Osteocyte (in vitro differentiated cells): ENCODE results near the gene PLEKHG4B. TPM values are rescaled to one million over a fixed set of nuclear protein-coding genes. Genes with fewer than 3 reads are reported as not detected.

Source experiments
- DNase-seq: peaks from one replicate; pipeline ENCODE4 v3.0.0; 2021; ENCODE audit warnings: mixed read lengths; ENCODE audit not compliant: unreplicated experiment; ENCODE audit errors: extremely low spot score
- H3K27ac Mint-ChIP-seq: one replicate; pipeline ENCODE4 v1.8.0; 2021; ENCODE audit warnings: mild to moderate bottlenecking, mixed read lengths; ENCODE audit not compliant: unreplicated experiment
- H3K27me3 Mint-ChIP-seq: one replicate; pipeline ENCODE4 v1.8.0; 2021; ENCODE audit warnings: mixed read lengths; ENCODE audit not compliant: unreplicated experiment
- H3K36me3 Mint-ChIP-seq: one replicate; pipeline ENCODE4 v1.8.0; 2021; ENCODE audit warnings: mixed read lengths; ENCODE audit not compliant: unreplicated experiment
- H3K4me1 Mint-ChIP-seq: one replicate; pipeline ENCODE4 v1.8.0; 2021; ENCODE audit warnings: mixed read lengths; ENCODE audit not compliant: unreplicated experiment
- H3K4me3 Mint-ChIP-seq: one replicate; pipeline ENCODE4 v1.8.0; 2021; ENCODE audit warnings: mild to moderate bottlenecking, moderate library complexity, mixed read lengths; ENCODE audit not compliant: unreplicated experiment
- H3K9me3 Mint-ChIP-seq: one replicate; pipeline ENCODE4 v1.8.0; 2021; ENCODE audit warnings: mixed read lengths; ENCODE audit not compliant: unreplicated experiment
- CTCF ChIP-seq: fragments of 200-600 bp; sonication (generic); IDR thresholded peaks from 2 replicates; pipeline ENCODE4 v1.5.0; 2021; ENCODE audit warnings: antibody characterized with exemption, mild to moderate bottlenecking, moderate library complexity
- total RNA-seq: library from RNA; stranded (reverse); gene quantifications from 2 replicates; pipeline ENCODE4 v1.2.1, GENCODE V29; 2021

Gene PLEKHG4B
- total RNA-seq, 1 donor from 2014 or later: 4.5 TPM

GRCh38 chr5:204966-205670 is 113.2 kb downstream of the PLEKHG4B start:
- Mint-ChIP-seq H3K9me3 (no peaks in the 10 kb centered on the region), H3K4me3 (no peak overlapping the region), H3K36me3 (peaks cover 35% of the 10 kb centered on the region), H3K27me3 (no peaks in the 10 kb centered on the region), H3K27ac (no peak overlapping the region), H3K4me1 (peaks cover 9% of the 10 kb centered on the region)
- TF ChIP-seq CTCF: no peak
- DNase-seq: no peak

GRCh38 chr5:206406-206805 is 114.4 kb downstream of the PLEKHG4B start:
- DNase-seq: no peak
- Mint-ChIP-seq H3K36me3 (peaks cover 35% of the 10 kb centered on the region), H3K27me3 (no peaks in the 10 kb centered on the region), H3K27ac (no peak overlapping the region), H3K9me3 (no peaks in the 10 kb centered on the region), H3K4me1 (peaks cover 12% of the 10 kb centered on the region), H3K4me3 (no peak overlapping the region)
- TF ChIP-seq CTCF: no peak

DNA sequence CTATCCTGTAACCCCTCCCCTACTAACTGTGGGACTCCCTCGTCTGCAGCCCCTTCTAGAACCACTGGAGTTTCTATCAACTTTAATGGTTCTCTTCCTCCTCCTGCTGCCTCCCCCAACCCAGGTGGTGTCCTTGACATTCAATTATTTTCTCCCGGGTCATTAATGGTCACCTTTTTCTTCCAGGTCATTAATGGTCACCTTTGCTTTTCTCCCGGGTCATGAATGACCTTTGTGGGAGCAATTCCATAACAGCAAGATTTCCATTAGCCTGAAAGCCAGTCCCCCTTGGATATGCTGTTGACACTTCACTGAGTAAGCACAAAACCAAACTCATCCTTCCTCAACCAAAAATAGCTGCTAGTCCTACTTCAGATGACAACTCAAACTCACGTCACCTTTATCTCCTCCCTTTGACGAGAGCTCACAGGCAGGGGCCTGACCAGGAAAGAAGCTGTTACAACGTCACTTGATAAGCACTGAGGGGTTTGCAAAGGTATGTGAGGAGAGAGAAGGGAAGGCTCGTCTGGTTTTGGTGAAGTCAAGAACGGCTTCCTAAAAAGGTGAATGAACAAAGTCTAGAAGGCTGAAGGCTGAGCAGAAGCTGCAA is 115.1 kb downstream of the PLEKHG4B start:
- H3K36me3 Mint-ChIP-seq: peaks cover 35% of the 10 kb centered on the region
- no peaks in the 10 kb centered on the region for H3K27me3 Mint-ChIP-seq
- no peaks in the 10 kb centered on the region for H3K9me3 Mint-ChIP-seq
- no peak overlapping the region for H3K4me3 Mint-ChIP-seq
- TF ChIP-seq CTCF: no peak
- H3K27ac Mint-ChIP-seq: no peak overlapping the region
- no peak for DNase-seq
- H3K4me1 Mint-ChIP-seq: peaks cover 12% of the 10 kb centered on the region

GRCh38 chr5:207599-207998 is 115.6 kb downstream of the PLEKHG4B start:
- no peak for TF ChIP-seq CTCF
- H3K4me1 Mint-ChIP-seq: peaks cover 12% of the 10 kb centered on the region
- H3K27ac Mint-ChIP-seq: no peak overlapping the region
- no peaks in the 10 kb centered on the region for H3K27me3 Mint-ChIP-seq
- no peak for DNase-seq
- no peak overlapping the region for H3K4me3 Mint-ChIP-seq
- peaks cover 33% of the 10 kb centered on the region for H3K36me3 Mint-ChIP-seq
- H3K9me3 Mint-ChIP-seq: no peaks in the 10 kb centered on the region

- no peak for TF ChIP-seq CTCF
- H3K36me3 Mint-ChIP-seq: peaks cover 29% of the 10 kb centered on the region
- no peaks in the 10 kb centered on the region for H3K27me3 Mint-ChIP-seq
- H3K4me1 Mint-ChIP-seq: peaks cover 12% of the 10 kb centered on the region
- H3K9me3 Mint-ChIP-seq: no peaks in the 10 kb centered on the region
- no peak overlapping the region for H3K4me3 Mint-ChIP-seq
- no peak overlapping the region for H3K27ac Mint-ChIP-seq
- no peak for DNase-seq
Observed at GRCh38 chr5:208449-209114, 116.6 kb downstream of the PLEKHG4B start.
